GM12878 (cell line): ENCODE data around the gene HTRA2. TPM values are rescaled to one million over a fixed set of nuclear protein-coding genes. Genes with fewer than 3 reads are reported as not detected.

Source experiments
- ATAC-seq: fragments of 200-7000 bp; cut with Tn5 transposase; 3 replicates; pipeline ENCODE4 v1.9.1; 2020; ENCODE audit warnings: mild to moderate bottlenecking, moderate library complexity
- BruUV-seq: library from RNA; stranded (reverse); fragments of 400-500 nt; replicated peaks from 2 replicates; lab custom pipeline; 2021; lab: Mats Ljungman, UMichigan
- CTCF ChIA-PET: fragments of 300-600 bp; sonication (Branson Sonifier 250); formaldehyde crosslinking; extraction: SDS; loops from one replicate; lab custom pipeline; 2021; ENCODE audit warnings: inconsistent platforms; lab: Yijun Ruan, JAX
- POLR2A ChIA-PET: fragments of 350-600 bp; formaldehyde crosslinking; extraction: SDS; loops from one replicate; lab custom pipeline; 2021; ENCODE audit warnings: inconsistent platforms; lab: Charles Lee
- RAD21 ChIA-PET: fragments of 300-600 bp; sonication (Branson Sonifier 250); formaldehyde crosslinking; loops from one replicate; lab custom pipeline; 2023; ENCODE audit warnings: antibody characterized with exemption; ENCODE audit not compliant: unreplicated experiment; lab: Charles Lee
- SMC1A ChIA-PET: fragments of 300-600 bp; sonication (Branson Sonifier 250); formaldehyde crosslinking; loops from one replicate; lab custom pipeline; 2023; ENCODE audit not compliant: unreplicated experiment, uncharacterized antibody; lab: Charles Lee
- DNase-seq: peaks from one replicate; pipeline ENCODE4 v3.0.0-alpha.2; 2011; ENCODE audit warnings: low read depth, low spot score
- FAIRE-seq: peaks from 3 replicates; lab custom pipeline; 2011; peaks lifted over from hg19 to GRCh38; lab: Jason Lieb, UNC
- H2AFZ ChIP-seq: 2 replicates; pipeline ENCODE4 v1.6.0; 2011; ENCODE audit warnings: low read depth, low read length, control low read depth; ENCODE audit not compliant: control insufficient read depth
- H3K27ac ChIP-seq: 2 replicates; pipeline ENCODE4 v1.5.1; 2011; ENCODE audit warnings: control low read depth; ENCODE audit not compliant: control insufficient read depth, insufficient read depth
- H3K27me3 ChIP-seq, 2 experiments: replicated peaks in 1 of 2; 2 replicates each; pipeline versions ENCODE4 v1.6.0 to v1.6.1; 2011; ENCODE audit warnings: low read length in 1 of 2; ENCODE audit not compliant: control insufficient read depth in 2 of 2, insufficient read depth in 2 of 2
- H3K36me3 ChIP-seq, 2 experiments: 2 replicates each; pipeline ENCODE4 v1.5.1; 2011; ENCODE audit warnings: low read length in 1 of 2; ENCODE audit not compliant: control insufficient read depth in 2 of 2, insufficient read depth in 2 of 2
- H3K4me1 ChIP-seq: 2 replicates; pipeline ENCODE4 v1.6.1; 2011; ENCODE audit warnings: mild to moderate bottlenecking, low read length, moderate library complexity, mixed read lengths; ENCODE audit not compliant: control insufficient read depth, insufficient read depth
- H3K4me2 ChIP-seq: 2 replicates; pipeline ENCODE4 v1.6.0; 2011; ENCODE audit warnings: control low read depth; ENCODE audit not compliant: control insufficient read depth, insufficient read depth
- H3K4me3 ChIP-seq: fragments of 200-600 bp; sonication (generic); 2 replicates; pipeline ENCODE4 v1.5.1; 2016
- H3K79me2 ChIP-seq: 2 replicates; pipeline ENCODE4 v1.6.0; 2011; ENCODE audit warnings: low read length; ENCODE audit not compliant: control insufficient read depth, insufficient read depth
- H3K9ac ChIP-seq: 2 replicates; pipeline ENCODE4 v1.8.0; 2011; ENCODE audit warnings: low read length, control low read depth, mixed read lengths; ENCODE audit not compliant: control insufficient read depth, insufficient read depth
- H3K9me3 ChIP-seq: replicated peaks from 3 replicates; pipeline ENCODE4 v1.5.1; 2011; ENCODE audit warnings: mild to moderate bottlenecking, low read length; ENCODE audit not compliant: control insufficient read depth, insufficient read depth
- H4K20me1 ChIP-seq: 2 replicates; pipeline ENCODE4 v1.6.0; 2011; ENCODE audit not compliant: control insufficient read depth, insufficient read depth
- RELA ChIP-seq: fragments of 450-650 bp; IDR thresholded peaks from 2 replicates; pipeline ENCODE4 v1.8.0; 2014; ENCODE audit warnings: borderline replicate concordance; ENCODE audit not compliant: partially characterized antibody
- YBX1 ChIP-seq: fragments of 450-650 bp; IDR thresholded peaks from 2 replicates; pipeline ENCODE4 v1.6.1; 2016; ENCODE audit warnings: antibody characterized with exemption
- ZBED1 ChIP-seq: IDR thresholded peaks from 2 replicates; pipeline ENCODE4 v1.6.1; 2016; ENCODE audit warnings: borderline replicate concordance
- WGBS: methylation state at CpG from one replicate; pipeline ENCODE4 v1.1.6; 2016; ENCODE audit warnings: low lambda C conversion rate; ENCODE audit not compliant: insufficient replicate concordance, insufficient coverage; ENCODE audit errors: missing lambda C conversion rate; 5-methylcytosine and 5-hydroxymethylcytosine counted together
- in situ Hi-C: fragments of 300-500 bp; cut with MboI; formaldehyde crosslinking; loops from 9 replicates; pipeline ENCODE4 v1.14.3; 2018; ENCODE audit warnings: mixed read lengths
- intact Hi-C: fragments of 100-400 bp; cut with micrococcal nuclease; formaldehyde crosslinking; loops from one replicate; pipeline ENCODE4 v1.14.2; 2022; ENCODE audit not compliant: unreplicated experiment
- polyA plus RNA-seq, 11 experiments: library from polyadenylated mRNA; depleted of rRNA in 4 of 11; unstranded in 6 of 11; stranded (reverse) in 5 of 11; fragments of >200 nt; fragmentation: Nextera tagmentation in 4 of 11; fragmentation: Illumina TruSeq in 1 of 11; extraction: Ambion mirVana in 4 of 11; extraction: Trizol in 1 of 11; gene quantifications; 1 replicate in 1 of 11; 2 replicates in 10 of 11; pipeline versions ENCODE4 v1.2.1 to v1.2.3, GENCODE V29; 2011 to 2016; ENCODE audit warnings: inconsistent platforms in 2 of 11, missing spikeins in 2 of 11, low read depth in 1 of 11
- total RNA-seq, 4 experiments: library from RNA; depleted of rRNA in 3 of 4; stranded (reverse); fragments of >200 nt in 3 of 4; fragmentation: Illumina TruSeq in 1 of 4; extraction: Trizol in 1 of 4; gene quantifications; 2 replicates each; pipeline versions ENCODE4 v1.2.1 to v1.2.3, GENCODE V29; 2013 to 2021
- TF ChIP-seq, protein P1 (sequence below): IDR thresholded peaks from 2 replicates; pipeline ENCODE4 v1.6.1; 2012; ENCODE audit warnings: low read depth, low read length, improper control_type of control experiment
- TF ChIP-seq, protein P2 (sequence below): IDR thresholded peaks from 2 replicates; pipeline ENCODE4 v1.6.1; 2011; ENCODE audit warnings: borderline replicate concordance, low read depth, mild to moderate bottlenecking, moderate library complexity, mixed read lengths, low read length; ENCODE audit not compliant: insufficient read depth; ENCODE audit errors: extremely low read length
- TF ChIP-seq, protein P3 (sequence below): IDR thresholded peaks from 2 replicates; pipeline ENCODE4 v1.6.1; 2011; ENCODE audit warnings: borderline replicate concordance, low read depth, mild to moderate bottlenecking, moderate library complexity, low read length; ENCODE audit not compliant: insufficient read depth, poor library complexity, severe bottlenecking

Gene HTRA2
- total and polyA plus RNA-seq, 10 of the 15 experiments (the other 5 are each of a cell fraction or from before 2014, with no cell fraction given), result 42.3 to 73.9 (median 54.6) TPM

DNA sequence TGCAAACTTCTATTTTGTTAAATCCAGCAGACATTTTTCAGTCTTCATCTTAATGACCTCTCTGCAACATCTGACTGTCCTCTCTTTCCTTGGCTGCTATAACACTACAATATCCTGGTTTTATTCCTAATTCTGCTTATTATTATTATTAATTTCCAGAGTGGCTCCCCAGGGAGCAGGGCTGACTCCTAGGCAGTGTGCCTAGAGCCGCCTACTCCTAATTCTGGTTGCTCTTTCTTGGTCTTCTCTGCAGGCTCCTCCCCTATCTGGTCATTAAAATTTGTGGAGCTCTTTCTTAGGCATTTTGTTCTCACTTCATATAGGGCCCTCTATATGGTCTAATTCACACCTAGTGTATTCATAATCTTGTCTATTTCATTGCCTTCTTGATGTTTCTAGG lies 13.2 kb downstream of the HTRA2 start:
- WGBS, result 96% methylated on average over 1 of the region's 1 CpG
- POLR2A ChIA-PET, result interaction anchor here (1.0 to 1.1 kb wide), 2 partner anchors 30 to 37 kb away, joined by 3 read pairs; no protein-coding TSS in a partner anchor
- SMC1A ChIA-PET, result interaction anchor here (1.1 to 5.3 kb wide), 2 partner anchors 12 to 43 kb away, joined by 5 to 60 read pairs; no protein-coding TSS in a partner anchor

More for the DNA sequence above, 13.2 kb downstream of the HTRA2 start:
- ATAC-seq (no peak), FAIRE-seq (no peak), DNase-seq (no peak)
- ChIA-PET RAD21 (interaction anchor here (0.7 to 1.8 kb wide), 4 partner anchors 29 to 607 kb away, joined by 3 to 4 read pairs (median 4); partner anchors contain the start of gene PCGF1), CTCF (interaction anchor here (1.3 to 14.3 kb wide), 4 partner anchors 13 to 61 kb away, joined by 3 to 96 read pairs (median 20); partner anchors contain the start of genes AUP1, CCDC142, DQX1 and HTRA2)
- no peaks in the 10 kb centered on the region for H4K20me1 ChIP-seq
- H3K27me3 ChIP-seq, result no peaks in the 10 kb centered on the region
- peaks cover 12% of the 10 kb centered on the region for H3K79me2 ChIP-seq
- H3K36me3 ChIP-seq, result no peaks in the 10 kb centered on the region; a peak in 3 of 4 replicates
- TF ChIP-seq, protein P1, sequence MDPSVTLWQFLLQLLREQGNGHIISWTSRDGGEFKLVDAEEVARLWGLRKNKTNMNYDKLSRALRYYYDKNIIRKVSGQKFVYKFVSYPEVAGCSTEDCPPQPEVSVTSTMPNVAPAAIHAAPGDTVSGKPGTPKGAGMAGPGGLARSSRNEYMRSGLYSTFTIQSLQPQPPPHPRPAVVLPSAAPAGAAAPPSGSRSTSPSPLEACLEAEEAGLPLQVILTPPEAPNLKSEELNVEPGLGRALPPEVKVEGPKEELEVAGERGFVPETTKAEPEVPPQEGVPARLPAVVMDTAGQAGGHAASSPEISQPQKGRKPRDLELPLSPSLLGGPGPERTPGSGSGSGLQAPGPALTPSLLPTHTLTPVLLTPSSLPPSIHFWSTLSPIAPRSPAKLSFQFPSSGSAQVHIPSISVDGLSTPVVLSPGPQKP, result no peak
- TF ChIP-seq RELA (no peak), ZBED1 (no peak), YBX1 (no peak)
- TF ChIP-seq, protein P2, sequence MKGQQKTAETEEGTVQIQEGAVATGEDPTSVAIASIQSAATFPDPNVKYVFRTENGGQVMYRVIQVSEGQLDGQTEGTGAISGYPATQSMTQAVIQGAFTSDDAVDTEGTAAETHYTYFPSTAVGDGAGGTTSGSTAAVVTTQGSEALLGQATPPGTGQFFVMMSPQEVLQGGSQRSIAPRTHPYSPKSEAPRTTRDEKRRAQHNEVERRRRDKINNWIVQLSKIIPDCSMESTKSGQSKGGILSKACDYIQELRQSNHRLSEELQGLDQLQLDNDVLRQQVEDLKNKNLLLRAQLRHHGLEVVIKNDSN, result no peak
- TF ChIP-seq, protein P3, sequence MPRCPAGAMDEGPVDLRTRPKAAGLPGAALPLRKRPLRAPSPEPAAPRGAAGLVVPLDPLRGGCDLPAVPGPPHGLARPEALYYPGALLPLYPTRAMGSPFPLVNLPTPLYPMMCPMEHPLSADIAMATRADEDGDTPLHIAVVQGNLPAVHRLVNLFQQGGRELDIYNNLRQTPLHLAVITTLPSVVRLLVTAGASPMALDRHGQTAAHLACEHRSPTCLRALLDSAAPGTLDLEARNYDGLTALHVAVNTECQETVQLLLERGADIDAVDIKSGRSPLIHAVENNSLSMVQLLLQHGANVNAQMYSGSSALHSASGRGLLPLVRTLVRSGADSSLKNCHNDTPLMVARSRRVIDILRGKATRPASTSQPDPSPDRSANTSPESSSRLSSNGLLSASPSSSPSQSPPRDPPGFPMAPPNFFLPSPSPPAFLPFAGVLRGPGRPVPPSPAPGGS, result no peak
- H3K9ac ChIP-seq, result no peak overlapping the region
- H3K4me3 ChIP-seq, result no peak overlapping the region
- H3K4me1 ChIP-seq, result peaks cover 23% of the 10 kb centered on the region
- H3K4me2 ChIP-seq, result no peak overlapping the region
- H2AFZ ChIP-seq, result no peak overlapping the region
- intact Hi-C loops (no loop called here), in situ Hi-C loops (no loop called here)
- no TSS peak for BruUV-seq
- no peak overlapping the region for H3K27ac ChIP-seq
- no peaks in the 10 kb centered on the region for H3K9me3 ChIP-seq
